HepG2 (cell line): ENCODE measurements around the gene CCDC183. TPM values are rescaled to one million over a fixed set of nuclear protein-coding genes. Genes with fewer than 3 reads are reported as not detected.

Experiments
- HNF4A ChIP-seq: sonication (generic); formaldehyde crosslinking; IDR thresholded peaks from 2 replicates; pipeline ENCODE4 v1.4.0; 2020; ENCODE audit warnings: missing genetic modification reagents
- MTF1 ChIP-seq: sonication (generic); formaldehyde crosslinking; IDR thresholded peaks from 2 replicates; pipeline ENCODE4 v1.5.0; 2020; ENCODE audit warnings: missing genetic modification reagents
- PATZ1 ChIP-seq: sonication (generic); formaldehyde crosslinking; IDR thresholded peaks from 2 replicates; pipeline ENCODE4 v1.4.0; 2020; ENCODE audit warnings: missing genetic modification reagents
- SALL2 ChIP-seq: sonication (generic); formaldehyde crosslinking; IDR thresholded peaks from 2 replicates; pipeline ENCODE4 v1.8.1; 2023; ENCODE audit warnings: mild to moderate bottlenecking, missing genetic modification reagents, inconsistent platforms
- SAP130 ChIP-seq: IDR thresholded peaks from 2 replicates; pipeline ENCODE4 v1.6.1; 2016; ENCODE audit warnings: low read depth
- SIN3A ChIP-seq: IDR thresholded peaks from 2 replicates; pipeline ENCODE4 v1.6.1; 2011; ENCODE audit warnings: low read depth, mild to moderate bottlenecking, control low read depth, low read length, borderline replicate concordance
- SPEN ChIP-seq: sonication (generic); formaldehyde crosslinking; IDR thresholded peaks from 2 replicates; pipeline ENCODE4 v1.5.1; 2020; ENCODE audit warnings: low read depth, mild to moderate bottlenecking, missing genetic modification reagents
- ZBTB38 ChIP-seq: sonication (generic); formaldehyde crosslinking; IDR thresholded peaks from 2 replicates; pipeline ENCODE4 v1.5.1; 2020; ENCODE audit warnings: mild to moderate bottlenecking, missing genetic modification reagents
- ZGPAT ChIP-seq: IDR thresholded peaks from 2 replicates; pipeline ENCODE4 v1.6.1; 2016; ENCODE audit warnings: mild to moderate bottlenecking
- ZNF136 ChIP-seq: sonication (generic); formaldehyde crosslinking; IDR thresholded peaks from 2 replicates; pipeline ENCODE4 v1.8.1; 2022; ENCODE audit warnings: low read depth, mild to moderate bottlenecking, moderate library complexity, missing genetic modification reagents
- ZNF142 ChIP-seq: sonication (generic); formaldehyde crosslinking; IDR thresholded peaks from 2 replicates; pipeline ENCODE4 v1.4.0; 2020; ENCODE audit warnings: missing genetic modification reagents
- ZNF317 ChIP-seq: sonication (generic); formaldehyde crosslinking; IDR thresholded peaks from 2 replicates; pipeline ENCODE4 v1.5.0; 2020; ENCODE audit warnings: mild to moderate bottlenecking, missing genetic modification reagents
- ZNF441 ChIP-seq: sonication (generic); formaldehyde crosslinking; IDR thresholded peaks from 2 replicates; pipeline ENCODE4 v1.7.0; 2021; ENCODE audit warnings: missing genetic modification reagents, borderline replicate concordance
- polyA plus RNA-seq, 8 experiments: library from polyadenylated mRNA; depleted of rRNA in 3 of 8; stranded (reverse) in 7 of 8; unstranded in 1 of 8; fragments of >200 nt; fragmentation: Illumina TruSeq in 4 of 8; extraction: Trizol in 4 of 8; gene quantifications; 2 replicates each; pipeline versions ENCODE4 v1.2.1 to v1.2.3, GENCODE V29; 2011 to 2016; ENCODE audit warnings: low read depth in 4 of 8, missing spikeins in 1 of 8, mixed read lengths in 1 of 8; ENCODE audit not compliant: insufficient read depth in 1 of 8
- total RNA-seq, 5 experiments: library from RNA; depleted of rRNA; stranded (reverse); fragments of >200 nt; fragmentation: Illumina TruSeq; extraction: Trizol; gene quantifications; 2 replicates each; pipeline ENCODE4 v1.2.3, GENCODE V29; 2016; ENCODE audit warnings: low read depth in 1 of 5
- TF ChIP-seq, protein P1 (sequence below): IDR thresholded peaks from 2 replicates; pipeline ENCODE4 v1.6.1; 2016; ENCODE audit warnings: missing genetic modification reagents, missing compliant biosample characterization
- TF ChIP-seq, protein P2 (sequence below): IDR thresholded peaks from 2 replicates; pipeline ENCODE4 v1.6.1; 2016; ENCODE audit warnings: low read depth, borderline replicate concordance

CCDC183 gene
- total and polyA plus RNA-seq, 2 of the 13 experiments (the other 11 are each of a cell fraction or from before 2014, with no cell fraction given), result 5.0 to 66.4 TPM

DNA sequence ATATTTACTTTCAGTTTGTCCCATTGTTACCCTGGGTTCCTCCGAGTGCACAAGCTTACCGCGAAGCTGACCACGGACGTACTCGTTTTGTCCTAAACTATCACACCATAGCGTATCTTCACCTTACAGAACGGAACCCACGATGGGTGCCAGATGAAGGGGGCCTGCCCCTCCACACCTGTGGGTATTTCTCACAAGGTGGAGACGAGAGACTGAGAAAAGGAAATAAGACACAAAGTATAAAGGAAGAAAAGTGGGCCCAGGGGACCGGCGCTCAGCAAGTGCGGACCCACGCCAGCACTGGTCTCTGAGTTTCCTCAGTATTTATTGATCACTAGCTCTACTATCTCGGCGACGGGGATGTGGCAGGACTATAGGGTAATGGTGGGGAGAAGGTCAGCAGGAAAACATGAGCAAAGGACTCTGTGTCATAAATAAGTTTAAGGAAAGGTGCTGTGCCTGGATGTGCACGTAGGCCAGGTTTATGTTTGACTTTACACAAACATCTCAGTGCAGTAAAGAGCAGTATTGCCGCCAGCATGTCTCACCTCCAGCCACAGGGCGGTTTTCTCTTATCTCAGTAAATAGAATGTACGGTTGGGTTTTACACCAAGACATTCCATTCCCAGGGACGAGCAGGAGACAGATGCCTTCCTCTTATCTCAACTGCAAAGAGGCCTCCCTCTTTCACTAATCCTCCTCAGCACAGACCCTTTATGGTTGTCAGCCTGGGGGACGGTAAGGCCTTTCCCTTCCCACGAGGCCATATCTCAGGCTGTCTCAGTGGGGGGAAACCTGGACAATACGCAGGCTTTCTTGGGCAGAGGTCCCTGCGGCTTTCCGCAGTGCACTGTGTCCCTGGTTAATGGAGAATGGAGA, 7.3 kb upstream of the CCDC183 start (continued):
- TF ChIP-seq ZNF142 (CRISPR knock-in tag), result peak; percentile 70; the same call in 1 of the 2 replicates
- peak; percentile 42; the same call in 1 of the 2 replicates for TF ChIP-seq SALL2 (CRISPR knock-in tag)
- TF ChIP-seq SIN3A, result 0 out of 2 replicates have a peak, but pooled peaks have one; percentile 27
- TF ChIP-seq ZBTB38 (CRISPR knock-in tag), result peak; percentile 58
- TF ChIP-seq, protein P1, sequence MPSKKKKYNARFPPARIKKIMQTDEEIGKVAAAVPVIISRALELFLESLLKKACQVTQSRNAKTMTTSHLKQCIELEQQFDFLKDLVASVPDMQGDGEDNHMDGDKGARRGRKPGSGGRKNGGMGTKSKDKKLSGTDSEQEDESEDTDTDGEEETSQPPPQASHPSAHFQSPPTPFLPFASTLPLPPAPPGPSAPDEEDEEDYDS (CRISPR knock-in tag), result peak; percentile 96
- TF ChIP-seq SAP130 (CRISPR knock-in tag), result peak; percentile 67; the same call in 1 of the 2 replicates
- TF ChIP-seq, protein P2, sequence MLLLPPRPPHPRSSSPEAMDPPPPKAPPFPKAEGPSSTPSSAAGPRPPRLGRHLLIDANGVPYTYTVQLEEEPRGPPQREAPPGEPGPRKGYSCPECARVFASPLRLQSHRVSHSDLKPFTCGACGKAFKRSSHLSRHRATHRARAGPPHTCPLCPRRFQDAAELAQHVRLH (CRISPR knock-in tag), result peak; percentile 38; the same call in 1 of the 2 replicates
- 0 out of 2 replicates have a peak, but pooled peaks have one; percentile 60 for TF ChIP-seq ZNF136 (CRISPR knock-in tag)
- 0 out of 2 replicates have a peak, but pooled peaks have one; percentile 38 for TF ChIP-seq ZNF317 (CRISPR knock-in tag)
- TF ChIP-seq ZGPAT (CRISPR knock-in tag), result peak; percentile 85
- peak; percentile 15; the same call in 1 of the 2 replicates for TF ChIP-seq PATZ1 (CRISPR knock-in tag)
- TF ChIP-seq SPEN (CRISPR knock-in tag), result peak; percentile 38; the same call in 1 of the 2 replicates
- 0 out of 2 replicates have a peak, but pooled peaks have one; percentile 40 for TF ChIP-seq ZNF441 (CRISPR knock-in tag)
- peak; percentile 34; the same call in 1 of the 2 replicates for TF ChIP-seq HNF4A (CRISPR knock-in tag)
- 0 out of 2 replicates have a peak, but pooled peaks have one; percentile 31 for TF ChIP-seq MTF1
